CMK (cell line): Measurements from ENCODE around the gene WNT3A.

ENCODE experiments used
- DNase-seq: peaks from one replicate; pipeline ENCODE4 v3.0.0-alpha.2; 2010; ENCODE audit warnings: low read depth

Gene WNT3A

GRCh38 chr1:228031276-228031995 lies 24.6 kb downstream of the WNT3A start:
- no peak for DNase-seq

- no peak for DNase-seq
Observed at GRCh38 chr1:228032041-228032440, 25.2 kb downstream of the WNT3A start.

- DNase-seq: no peak
Observed at GRCh38 chr1:228033376-228033775, 26.6 kb downstream of the WNT3A start.

DNA sequence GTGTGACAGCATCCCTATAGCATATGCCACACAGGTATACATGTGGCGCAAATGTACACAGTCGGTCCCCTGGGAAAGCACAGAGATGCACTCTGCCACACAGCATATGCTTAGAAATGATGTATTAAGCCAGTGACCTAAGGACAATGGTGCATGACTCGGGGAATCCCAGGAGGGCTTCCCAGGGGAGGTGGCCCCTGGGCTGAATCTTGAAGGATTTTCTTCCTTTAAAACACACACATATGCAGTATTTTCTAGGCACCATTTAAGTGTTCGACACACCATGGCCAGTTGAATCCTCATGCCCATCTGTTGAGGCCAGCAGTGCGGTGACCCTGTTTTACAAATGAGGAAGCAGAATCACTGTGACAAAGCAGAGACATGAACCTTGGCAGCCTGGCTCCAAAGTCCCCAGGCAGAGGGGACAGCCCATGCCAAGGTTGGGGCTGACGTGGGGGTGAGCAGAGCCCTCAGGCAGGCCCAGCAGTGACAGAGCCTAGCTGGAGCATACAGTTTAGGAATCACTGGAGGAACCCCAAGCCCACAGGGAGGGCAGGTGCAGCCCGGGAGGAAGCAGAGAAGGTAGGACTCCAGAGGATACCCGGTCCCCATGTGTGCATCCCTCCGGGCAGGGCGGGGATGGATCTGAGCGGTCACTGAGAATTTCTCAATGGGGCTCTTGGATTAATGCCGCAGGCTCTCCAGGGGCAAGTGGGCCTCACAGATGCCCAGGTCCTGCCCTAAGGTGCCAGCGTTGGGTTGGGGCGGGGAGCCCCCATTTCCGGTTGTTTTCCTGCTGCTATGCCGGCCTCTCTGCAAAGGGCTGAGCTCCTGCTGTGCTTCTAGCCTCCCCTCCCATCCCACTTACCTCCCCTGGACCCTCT lies 28.4 kb downstream of the WNT3A start:
- DNase-seq: no peak

- peak; percentile 8 for DNase-seq
Observed at GRCh38 chr1:228035844-228036243, 29.0 kb downstream of the WNT3A start.

- DNase-seq: no peak
Observed at GRCh38 chr1:228036701-228037231, 30.0 kb downstream of the WNT3A start.

DNA sequence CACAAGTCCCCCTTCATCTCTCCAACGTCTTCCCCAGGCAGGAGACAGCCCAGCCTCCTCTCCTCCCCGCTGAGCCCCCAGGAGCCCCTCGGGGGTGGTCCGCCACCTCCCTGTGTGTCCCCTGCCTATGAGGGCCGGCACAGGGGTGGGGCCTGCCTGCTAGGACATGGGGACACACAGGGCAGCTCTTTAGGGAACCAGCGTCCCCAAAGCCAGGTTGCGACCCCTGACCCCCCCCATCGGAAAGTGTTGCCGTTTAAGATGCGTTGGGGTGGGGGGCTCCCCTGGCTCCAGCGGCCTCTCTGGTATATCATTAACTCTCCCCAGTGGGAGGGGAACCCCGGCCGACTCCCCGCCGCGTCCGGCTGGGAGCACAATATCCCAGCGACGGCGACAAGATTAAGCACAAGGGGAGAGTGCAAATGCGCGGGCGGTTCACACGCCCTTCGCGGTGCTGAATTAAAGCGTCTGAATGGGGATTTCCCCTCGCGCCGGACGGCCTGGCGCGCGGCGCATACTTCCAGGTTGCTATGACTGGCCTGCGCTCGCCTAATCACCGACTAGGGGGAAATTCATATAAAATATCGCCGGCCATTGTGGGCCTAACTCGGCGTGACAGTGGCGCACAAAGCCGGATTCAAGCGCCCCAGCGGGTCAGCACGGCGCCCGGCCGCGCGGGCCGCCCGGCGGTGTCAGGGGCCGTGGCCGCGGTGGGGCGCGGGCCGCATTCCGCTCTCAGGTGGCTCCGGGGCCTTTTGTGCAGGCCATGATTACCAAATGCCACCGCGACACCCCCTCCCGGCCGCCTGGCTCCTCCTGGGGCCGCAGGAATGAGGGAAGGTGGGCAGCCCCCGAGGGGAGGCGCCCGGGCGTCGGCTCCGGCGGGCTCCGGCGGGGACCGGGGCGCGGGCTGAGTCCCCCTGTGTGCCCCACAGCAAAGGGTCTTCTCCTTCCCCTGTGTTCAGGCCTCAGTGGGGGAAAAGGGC lies 30.9 kb downstream of the WNT3A start:
- no peak for DNase-seq

- no peak for DNase-seq
Observed at GRCh38 chr1:228038387-228039005, 31.7 kb downstream of the WNT3A start.

DNA sequence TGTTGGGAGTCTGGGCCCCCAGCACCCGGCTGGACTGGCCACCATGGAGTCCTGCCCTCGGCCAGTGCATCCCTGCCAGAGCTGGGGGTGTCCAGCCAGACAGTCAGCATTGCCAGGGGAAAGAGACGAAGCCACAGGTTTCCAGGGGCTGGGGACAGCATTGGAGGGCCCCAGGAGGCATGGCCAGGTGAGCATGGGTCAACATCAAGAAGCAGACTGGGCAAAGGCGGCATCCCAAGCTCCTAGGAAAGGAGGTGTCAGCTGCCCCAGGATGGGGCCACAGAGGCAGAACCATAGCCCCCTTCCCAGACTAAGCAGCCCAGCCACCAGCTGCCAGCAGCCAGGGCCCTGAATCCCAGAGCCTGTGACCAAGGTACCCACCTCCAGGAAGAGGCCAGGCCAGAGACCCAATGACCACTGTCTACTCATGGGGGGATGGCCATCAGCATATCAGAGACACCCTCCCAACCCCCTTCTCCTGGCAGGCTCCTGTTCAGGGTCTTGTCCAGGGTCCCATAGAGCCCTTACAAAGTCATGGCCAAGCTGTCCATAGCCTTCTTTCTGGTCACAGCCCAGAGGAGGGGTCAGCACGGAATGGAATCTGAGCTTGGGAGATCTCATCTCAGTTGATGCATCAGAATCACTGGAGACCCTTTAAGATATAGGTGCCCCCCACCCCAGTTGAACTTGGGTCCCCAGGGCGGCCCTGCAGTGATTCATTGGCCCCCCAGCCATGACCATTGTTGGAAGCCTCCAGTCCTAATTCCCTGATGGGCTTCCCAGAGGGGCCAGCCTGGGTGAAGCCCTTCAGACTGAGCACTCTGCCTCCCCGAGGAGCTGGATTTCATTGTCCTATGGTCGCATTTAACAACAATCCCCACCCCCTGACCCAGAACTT lies 32.5 kb downstream of the WNT3A start:
- DNase-seq: no peak

DNA sequence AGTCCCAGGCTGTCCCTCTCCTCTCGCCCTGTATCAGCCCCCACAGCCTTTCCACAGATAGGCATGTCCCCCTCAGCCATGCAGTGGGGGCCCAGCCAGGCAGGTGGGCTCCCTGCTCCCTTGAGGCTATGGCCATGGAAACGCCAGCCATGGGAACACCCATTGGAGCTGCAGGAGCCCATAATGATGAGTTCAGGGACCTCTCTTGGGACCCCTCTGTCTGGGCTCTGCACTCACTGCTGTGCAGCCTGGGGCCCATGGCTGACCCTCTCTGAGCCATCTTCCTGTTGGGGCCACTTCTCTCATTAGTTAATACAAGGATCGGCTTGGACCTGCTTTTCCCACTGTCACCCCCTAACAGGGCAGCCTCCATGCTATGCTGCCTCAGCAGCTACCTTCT lies 33.2 kb downstream of the WNT3A start:
- DNase-seq: no peak

GRCh38 chr1:228041316-228041715 lies 34.5 kb downstream of the WNT3A start:
- no peak for DNase-seq

DNA sequence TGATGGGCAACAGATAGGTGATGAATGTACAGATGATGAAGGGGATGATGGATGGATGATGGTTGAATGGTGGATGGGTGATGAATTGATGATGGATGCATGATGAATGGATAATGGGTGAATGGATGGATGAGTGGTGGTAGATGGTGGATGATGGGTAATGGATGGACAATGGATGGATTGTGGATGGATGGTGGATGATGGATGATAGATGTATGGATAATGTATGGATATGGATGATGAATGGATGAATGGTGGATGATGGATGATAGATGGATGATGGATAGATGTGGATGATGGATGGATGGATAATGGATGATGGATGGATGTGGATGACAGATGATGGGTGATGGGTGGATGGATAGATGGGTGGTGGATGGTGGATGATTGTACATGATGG lies 35.7 kb downstream of the WNT3A start:
- no peak for DNase-seq

DNA sequence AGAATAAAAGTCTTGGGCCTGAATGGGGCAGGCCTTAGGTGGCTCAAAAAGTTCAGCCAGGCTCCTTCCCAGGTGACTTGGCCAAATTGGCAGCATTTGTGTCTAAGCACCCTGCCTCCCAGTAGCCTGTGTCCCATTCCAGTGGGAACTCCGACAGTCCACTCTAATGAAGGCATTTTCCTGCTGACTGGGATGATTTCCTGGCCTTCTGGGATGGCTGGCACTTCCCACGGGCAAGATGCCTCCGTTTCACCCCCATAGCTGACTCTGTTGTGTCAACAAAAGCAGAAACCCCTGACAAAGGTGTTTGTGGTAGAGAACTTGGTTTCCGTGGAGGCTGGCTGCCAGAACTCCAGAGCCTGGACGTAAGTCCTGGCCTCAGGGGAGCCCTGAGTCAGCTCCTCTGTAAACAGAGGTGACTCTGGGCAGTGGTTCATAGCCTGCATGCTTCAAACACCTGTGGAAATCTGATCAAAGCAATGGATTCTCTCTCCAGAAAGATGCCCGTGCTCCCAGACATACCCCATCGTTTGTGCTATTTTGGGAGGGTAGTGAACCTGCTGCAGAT lies 36.6 kb downstream of the WNT3A start:
- DNase-seq: no peak

DNA sequence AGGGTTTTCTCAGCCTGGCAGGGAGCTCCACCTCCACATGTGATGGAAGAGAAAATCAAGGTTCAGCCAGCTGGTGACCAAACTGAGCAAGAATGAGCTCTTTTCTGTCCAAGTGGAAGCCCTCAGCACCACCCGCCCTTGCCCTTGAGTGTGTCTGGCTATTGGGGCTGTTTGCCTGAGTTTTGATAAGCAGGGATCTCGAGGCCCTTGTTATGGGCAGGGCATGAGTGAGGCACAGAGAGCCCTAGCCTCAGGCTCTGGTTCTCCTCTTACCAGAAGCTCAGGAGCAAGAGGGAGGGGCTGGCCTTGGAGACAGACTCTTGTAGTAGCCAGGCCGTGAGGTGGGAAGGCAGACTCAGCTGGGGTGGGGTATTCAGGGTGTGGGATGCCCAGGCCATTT lies 38.2 kb downstream of the WNT3A start:
- DNase-seq: no peak

DNA sequence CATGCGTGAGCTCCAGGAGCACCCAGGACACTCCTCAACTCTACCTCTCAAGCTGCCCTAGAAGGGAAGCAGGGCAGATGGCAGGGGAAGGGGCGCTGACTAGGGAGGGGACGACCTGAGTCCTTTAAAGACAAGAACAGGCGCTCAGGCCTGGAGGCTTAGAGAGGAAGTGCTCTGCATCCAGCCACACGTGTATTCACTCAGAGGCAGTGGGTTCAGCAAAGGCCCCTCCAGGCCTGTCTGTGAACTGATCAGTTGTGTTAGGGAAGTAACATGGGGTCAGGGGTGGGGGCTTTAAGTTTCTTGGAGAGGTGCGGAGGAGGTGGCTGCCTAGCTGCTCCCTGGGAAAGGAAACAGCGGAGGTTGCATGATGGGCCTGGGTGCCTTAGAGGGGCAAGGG lies 38.6 kb downstream of the WNT3A start:
- DNase-seq: no peak

GRCh38 chr1:228045871-228046270 lies 39.1 kb downstream of the WNT3A start:
- no peak for DNase-seq

GRCh38 chr1:228046421-228047182 lies 39.8 kb downstream of the WNT3A start:
- DNase-seq: no peak

DNA sequence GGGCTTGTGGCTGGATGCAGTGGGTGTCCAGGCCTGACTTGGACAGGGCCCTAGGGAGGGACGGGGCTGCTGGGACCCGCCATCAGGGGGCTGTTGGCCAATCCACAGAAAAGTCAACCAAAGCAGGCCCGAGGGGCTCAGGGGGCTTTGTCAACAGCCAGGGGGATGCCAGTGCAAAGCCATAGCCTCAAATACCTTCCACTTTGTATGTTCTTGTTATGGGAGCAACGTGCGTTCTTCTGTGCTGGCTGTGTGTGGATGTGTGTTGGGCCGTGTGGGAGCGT lies 40.3 kb downstream of the WNT3A start:
- DNase-seq: no peak

- DNase-seq: no peak
Observed at GRCh38 chr1:228048120-228048519, 41.3 kb downstream of the WNT3A start.
